CD4-positive, alpha-beta T cell treated with Interleukin-6 for 4 hours (primary cell): ENCODE data around the gene NANOS2.
"Not testable (repeated sequence)": the region's sequence is repeated elsewhere in the genome, so short reads cannot be mapped to it uniquely, and the experiment has no call there.

ENCODE experiments used
- DNase-seq: peaks from one replicate; pipeline ENCODE4 v3.0.0-alpha.2; 2020; ENCODE audit warnings: mixed read lengths

Gene NANOS2

DNA sequence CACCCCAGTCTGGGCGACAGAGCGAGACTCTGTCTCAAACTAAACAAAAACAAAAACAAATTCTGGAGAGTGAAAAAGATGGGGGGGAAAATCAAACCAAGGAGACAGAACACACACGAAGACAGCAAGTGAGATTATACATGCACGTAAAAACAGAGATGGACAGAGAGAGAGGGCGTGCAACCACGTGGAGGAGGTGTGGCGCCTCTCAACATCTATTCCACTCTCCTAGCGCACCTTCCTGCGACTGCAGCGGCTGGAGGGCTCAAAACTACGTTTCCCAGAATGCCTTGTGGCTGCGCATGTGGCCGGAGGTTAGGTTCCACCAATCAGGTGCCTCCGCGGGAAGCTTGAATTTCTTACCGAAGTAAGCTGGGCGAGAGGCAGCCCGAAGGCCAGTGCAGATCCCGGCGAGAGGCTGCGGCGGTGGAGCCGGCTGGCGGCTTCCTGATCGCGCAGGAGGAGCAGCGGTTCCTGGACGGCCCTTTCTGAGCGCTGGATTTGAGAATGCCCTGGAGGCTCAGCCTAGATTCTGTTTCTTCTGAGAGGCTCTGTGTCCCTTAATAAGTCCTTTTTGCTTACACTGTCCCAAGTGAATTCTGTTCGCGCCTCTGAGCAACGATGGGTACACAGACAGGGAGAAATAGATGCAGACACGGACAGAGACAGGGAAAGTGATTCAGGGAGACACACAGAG, 13.1 kb upstream of the NANOS2 start:
- DNase-seq, result peak; percentile 93

DNA sequence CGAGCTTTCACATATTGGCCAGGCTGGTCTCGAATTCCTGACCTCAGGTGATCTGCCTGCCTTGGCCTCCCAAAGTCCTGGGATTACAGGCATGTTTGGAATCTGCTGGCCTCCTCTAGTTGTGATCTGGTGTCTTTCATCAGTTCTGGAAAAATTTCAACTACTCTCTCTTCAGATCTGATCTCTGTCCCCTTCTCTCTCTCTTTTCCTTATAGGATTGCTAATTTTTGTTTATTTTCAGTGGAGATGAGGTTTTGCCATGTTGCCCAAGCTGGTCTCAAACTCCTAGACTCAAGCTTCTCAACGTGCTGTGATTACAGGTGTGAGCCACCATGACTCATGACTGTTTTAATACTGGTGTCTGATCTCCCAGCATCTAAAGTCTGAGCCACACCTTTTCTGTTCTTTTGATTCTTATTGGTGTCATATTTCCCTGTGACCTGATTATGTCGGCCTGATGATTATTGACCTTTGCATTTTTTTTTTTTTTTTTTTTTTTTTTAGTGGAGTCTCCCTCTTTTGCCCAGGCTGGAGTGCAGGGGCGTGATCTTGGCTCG, 10.4 kb upstream of the NANOS2 start:
- DNase-seq, result no peak

DNA sequence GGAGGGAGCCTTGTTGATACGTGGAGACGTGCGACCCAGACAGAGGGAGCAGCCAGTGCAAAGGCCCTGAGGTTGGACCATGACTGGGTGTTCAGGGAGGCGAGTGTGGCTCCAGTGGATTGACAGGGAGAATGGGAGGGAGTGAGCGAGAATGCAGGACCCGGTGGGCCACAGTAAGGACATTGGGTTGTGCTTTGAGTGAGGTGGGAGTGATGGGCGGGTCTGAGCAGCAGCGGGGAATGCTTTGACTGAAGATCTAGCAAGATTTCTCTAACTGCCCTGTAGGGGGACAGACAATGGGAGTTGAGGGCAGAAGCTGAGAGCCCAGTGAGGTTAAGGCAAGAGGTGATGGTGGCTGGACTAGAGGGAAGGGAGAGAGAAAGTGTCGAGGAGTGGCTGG, 7.7 kb upstream of the NANOS2 start:
- no peak for DNase-seq

DNA sequence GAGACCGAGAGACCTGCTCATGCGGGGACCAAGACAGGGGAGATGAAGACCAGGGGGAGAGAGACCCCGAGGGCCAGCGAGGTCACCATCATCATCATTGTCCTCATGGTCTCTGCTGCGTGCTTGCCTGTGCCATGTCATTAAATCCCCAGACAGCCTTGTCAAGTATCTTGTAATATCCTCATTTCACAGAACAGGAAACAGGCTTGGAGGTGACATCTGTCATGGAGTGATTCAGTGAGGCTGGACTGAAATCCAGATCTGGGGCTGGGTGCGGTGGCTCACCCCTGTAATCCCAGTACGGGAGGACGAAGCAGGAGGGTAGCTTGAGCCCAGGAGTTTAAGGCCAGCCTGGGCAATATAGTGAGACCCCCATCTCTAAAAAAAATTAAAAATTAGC, 5.9 kb upstream of the NANOS2 start:
- no peak for DNase-seq

DNA sequence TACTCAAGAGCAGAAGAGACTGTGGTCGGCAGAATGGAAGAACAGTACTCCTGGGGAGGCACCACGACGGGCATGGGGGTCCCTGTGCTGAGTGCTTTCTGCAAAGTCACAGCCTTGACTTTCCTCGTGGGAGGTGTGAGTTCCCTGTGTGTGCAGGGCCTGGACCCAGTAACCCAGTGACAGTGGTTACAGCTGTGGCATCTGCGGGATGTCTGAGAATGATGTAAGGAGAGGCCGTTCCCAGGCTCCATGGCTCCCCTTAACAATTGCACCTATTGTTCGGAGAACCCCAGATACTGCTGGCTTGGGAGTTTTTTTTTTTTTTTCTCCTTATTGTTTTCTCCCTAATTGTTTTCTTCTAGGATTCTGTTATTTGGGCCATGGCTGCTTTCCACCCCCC, 5.1 kb upstream of the NANOS2 start:
- no peak for DNase-seq

DNA sequence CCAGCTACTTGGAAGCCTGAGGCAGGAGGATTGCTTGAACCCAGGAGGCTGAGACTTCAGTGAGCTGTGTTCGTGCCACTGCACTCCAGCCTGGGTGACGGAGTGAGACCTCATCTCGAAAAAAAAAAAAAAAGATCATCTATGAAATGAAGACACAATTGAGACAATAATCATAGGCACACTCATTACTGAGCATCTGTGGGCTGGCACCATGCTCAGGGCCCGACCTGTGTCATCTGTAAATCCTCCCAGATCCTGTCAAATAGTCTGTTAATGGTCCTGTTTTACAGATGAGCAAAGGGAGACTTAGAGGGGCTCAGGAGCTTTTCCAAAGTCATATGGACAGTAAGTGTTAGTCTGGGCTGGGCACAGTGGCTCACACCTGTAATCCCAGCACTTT, 4.1 kb upstream of the NANOS2 start:
- DNase-seq, result no peak

DNA sequence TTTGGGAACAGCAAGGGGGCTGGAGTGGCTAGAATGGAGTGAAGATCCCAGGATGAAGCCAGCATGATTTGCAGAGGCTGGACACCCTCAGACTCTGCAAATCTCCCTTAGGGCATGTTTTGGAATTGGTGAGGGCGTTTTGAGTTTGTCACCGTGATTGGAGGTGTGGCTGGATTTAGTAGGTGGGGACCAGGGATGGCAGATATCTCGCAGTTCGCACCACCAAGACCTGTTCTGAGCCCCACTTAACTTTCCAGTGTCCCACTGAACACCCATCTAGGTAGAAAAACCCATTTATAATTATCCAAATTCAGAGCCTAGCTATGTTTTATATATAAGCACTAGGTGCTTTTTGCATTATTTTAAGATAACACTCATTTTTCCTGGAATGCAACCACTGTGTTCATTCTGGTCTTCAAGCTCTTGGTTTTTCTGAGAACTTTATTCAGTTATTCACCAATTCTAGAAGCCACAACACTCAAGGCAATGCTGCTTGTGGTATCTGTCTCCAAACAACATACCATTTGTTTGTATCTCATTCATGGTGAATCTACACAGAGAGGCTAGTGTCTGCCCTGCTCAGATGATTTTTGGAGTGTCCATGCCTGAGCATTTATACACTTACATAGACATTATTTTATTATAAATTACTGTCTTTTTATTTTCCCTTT, 3.0 kb upstream of the NANOS2 start:
- DNase-seq, result no peak

DNA sequence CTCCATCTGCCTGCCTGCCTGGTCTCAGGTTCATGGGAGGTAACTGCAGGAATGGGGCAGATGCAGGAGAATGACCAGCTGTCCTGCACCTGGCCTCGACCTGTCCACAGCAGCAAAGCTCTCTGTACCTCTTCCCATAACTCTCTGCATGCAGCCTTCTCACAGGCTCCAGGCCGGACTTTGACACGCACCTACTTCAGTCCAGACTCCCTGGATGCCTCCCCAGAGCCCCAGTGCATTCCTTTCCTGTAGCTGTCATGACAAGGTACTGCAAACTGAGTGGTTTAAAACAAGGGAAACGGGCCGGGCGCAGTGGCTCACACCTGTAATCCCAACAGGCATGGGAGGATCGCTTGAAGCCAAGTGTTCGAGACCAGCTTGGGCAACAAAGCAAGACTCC, 3.3 kb downstream of the NANOS2 start:
- no peak for DNase-seq

DNA sequence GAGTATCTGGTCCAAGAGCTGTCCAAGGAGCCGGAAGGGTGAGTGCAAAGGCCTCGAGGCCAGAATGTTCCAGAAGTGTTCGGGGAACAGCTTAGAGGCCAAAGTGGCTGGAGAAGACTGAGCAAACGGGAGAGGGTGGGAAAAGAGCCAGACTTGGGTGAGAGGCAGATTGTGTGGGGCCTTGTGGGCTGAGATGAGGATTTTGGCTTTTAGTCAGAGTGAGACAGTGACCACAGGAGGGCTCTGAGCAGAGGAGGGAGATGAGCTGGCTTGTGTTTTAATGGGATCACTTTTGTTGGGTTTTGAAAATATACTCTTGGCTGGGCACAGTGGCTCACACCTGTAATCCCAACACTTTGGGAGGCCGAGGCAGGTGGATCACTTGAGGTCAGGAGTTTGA, 5.6 kb downstream of the NANOS2 start:
- DNase-seq, result no peak

DNA sequence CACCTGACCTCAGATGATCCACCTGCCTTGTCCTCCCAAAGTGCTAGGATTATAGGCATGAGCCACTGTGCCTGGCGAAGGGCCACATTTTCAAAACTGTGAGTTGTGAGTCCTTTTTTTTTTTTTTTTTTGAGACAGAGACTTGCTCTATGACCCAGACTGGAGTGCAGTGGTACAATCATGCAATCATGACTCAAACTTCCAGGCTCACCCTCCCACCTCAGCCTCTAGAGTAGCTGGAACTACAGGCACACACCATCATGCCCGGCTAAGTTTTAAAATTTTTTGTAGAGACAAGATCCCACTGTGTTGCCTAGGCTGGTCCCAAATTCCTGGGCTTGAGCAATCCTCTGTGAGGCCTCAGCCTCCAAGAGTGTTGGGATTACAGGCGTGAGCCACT, 8.4 kb downstream of the NANOS2 start:
- DNase-seq, result no peak

DNA sequence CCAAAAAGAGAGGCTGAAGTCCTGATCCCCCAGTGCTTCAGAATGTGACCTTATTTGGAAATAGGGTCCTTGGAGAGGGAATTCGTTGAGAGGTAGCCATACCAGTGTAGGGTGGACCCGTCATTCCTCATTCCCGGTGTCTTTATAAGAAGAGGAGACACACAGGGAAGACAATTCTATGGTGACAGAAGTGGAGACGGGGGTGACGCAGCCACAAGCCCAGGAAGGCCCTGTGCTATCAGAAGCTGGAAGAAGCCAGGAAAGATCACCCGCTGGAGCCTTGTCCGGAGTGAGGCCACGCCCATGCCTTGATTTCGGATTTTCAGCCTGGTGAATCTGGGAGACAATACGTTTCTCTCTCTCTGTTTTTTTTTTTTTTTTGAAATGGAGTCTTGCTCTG, 9.6 kb downstream of the NANOS2 start:
- DNase-seq, result no peak

DNA sequence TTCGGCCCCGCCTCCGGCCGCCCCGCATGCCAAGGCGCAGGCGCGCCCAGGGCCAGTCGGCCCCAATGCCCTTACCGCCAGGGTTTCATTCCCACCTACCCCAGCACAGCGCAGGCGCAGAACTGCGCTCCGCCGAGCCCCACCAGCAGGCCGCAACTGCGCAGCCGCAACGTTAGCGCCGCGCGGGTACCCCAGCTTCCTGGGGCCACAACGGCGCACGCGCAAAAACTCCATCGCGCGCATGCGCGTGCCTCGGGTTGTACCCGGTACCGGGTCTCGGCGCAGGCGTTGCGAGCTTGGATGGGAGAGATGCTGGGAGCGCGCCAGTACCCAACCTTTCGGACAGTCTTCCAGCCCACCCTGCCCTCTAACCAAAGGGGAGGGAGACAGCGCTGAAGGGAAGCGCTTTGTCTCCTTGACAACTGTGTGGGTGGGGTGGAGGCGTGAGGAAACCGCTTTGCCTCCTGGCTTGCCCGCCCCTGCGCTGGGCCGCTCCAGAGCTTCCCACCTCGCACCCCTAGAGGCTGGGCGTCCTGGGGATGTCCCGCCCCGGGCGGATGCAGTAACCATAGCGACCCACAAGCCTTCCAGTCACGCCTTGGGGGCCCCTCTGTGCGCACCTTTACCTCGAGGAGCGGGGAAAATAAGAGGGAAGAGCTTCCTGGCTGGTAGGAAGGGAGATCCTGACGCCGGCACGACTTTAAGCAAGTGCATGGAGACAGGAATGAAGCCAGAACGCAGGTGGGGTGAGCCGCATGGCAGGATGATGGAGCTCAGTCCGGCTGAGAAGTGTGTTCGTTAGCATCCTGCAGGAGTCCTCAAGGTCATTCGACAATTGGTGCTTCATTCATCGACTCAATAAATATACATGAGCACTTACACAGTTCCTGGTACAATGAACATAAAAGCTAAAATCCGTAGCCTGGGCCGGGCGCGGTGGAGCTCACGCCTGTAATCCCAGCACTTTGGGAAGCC, 11.6 kb downstream of the NANOS2 start:
- peak; percentile 99 for DNase-seq

DNA sequence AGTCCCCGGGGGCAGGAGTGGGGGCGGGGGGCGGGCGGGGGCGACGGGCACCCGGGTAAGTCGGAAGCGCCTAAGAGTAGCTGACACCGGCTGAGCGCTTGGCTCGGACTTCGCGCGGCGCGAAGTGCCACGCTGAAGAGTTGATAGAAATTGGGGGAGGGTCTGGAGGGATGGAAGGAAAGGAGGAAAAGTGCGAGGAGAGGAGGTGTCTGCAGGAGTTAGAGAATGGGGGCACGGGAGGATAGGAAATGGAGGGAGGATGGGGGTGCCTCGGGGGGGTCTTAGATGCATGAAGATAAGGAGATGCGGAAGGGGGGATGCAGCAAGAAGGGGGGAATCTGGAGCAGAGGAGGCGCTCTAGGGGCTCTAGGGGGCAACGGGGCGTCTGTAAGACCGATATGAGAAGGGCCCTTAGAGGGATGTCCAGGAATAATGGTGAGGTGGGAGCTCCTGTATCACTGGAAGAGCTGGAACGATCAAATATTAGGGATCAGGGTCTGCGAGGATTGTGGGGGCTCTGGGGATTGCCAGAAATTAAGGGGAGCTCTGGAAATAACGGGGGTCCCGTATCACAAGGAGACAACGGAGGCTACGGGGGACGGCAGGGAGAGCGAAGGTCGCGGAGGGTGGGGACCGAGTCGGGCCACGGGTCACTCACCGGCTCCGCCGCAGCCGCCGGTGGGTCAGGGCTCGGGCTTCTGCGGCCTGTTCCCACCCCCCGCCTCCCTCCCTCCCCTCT, 12.5 kb downstream of the NANOS2 start, which contains the start of gene MYPOP:
TSS of gene MYPOP (minus strand) at position 702 of the 739 bp plus-strand sequence. CDS start 840 bp downstream, outside the sequence.
- DNase-seq, result no peak

DNA sequence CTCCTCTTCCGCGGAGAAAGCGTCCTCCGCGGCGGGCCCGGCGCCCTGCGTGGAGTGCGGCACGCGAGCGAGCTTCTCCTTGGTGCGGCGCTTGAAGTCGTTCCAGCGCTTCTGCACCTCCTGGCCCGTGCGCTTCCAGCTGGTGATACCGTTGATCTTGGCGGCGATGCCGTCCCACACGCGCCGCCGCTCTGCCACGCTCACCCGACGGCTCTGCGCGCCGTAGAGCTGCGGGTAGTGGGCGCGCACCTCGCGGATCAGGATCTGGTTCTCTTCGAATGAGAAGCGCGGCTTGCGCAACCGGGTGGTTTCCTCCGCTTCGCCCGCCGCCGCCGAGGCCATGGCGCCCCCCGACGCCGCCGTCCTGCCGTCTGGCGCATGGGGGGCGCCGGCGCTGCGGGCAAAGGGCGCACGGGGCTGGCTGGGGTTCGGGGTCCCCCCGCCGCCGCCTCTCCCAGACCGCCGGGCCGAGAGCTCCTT, 13.1 kb downstream of the NANOS2 start:
- peak; percentile 31 for DNase-seq

DNA sequence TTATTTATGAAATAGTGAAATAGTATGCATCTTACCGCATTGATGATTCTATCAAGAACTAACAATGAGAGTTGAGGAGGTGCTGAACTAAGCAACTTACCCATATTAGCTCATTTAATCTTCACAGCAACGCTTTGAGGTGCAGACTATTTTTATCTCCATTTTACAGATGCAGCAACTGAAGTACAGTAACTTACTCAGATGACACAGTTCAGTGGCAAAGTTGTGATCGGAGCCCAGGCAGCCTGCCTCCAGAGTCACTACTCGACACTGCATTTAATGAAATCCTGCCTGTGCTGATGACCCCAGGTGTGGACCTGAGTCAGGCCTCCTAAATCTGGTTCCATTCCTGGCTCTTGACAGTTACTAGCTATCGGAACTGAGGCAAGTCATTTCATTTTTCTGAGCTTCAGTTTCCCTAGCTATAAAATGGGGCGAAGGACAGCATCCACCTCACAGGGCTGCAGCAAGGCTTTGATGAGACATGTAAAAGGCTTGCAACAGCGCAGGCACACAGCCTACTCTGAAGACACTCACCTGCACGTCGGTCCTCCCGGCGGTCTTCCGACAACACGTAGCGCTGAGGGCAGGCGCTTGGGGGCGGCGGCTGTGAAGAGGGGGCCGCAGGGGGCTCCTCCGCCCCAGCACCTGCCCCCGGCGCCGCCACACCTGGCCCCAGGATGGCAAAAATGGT, 13.7 kb downstream of the NANOS2 start:
- no peak for DNase-seq

DNA sequence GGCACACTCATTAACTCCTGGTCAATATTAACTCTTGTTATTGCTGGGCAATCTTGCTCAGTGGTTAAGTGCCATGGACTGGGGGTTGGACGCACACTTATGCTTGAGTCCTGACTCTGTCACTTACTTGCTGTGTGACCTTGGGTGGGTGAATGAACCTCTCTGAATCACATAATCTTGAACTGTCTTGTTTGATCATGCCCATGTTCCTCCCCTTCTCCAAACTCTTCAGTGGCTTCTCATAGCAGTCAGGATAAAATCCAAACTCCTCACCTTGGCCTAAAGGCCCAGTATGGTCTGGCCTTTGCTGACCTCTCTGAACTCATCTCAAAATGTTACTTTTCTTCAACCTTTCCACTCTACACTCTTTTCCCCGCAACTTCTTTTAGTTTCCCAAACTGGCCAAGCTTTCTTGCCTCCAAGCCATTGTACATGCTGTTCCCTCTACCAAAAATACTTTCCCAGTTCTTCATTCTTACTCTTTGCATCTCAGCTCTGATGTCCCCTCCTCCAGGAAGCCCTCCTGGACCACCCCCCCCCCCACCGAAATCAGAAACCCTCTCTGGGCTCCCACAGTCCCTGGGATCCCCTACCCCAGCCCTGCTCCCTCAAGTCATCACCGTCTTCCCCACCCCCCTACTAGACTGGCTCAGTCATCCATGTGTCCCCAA, 14.5 kb downstream of the NANOS2 start:
- no peak for DNase-seq

DNA sequence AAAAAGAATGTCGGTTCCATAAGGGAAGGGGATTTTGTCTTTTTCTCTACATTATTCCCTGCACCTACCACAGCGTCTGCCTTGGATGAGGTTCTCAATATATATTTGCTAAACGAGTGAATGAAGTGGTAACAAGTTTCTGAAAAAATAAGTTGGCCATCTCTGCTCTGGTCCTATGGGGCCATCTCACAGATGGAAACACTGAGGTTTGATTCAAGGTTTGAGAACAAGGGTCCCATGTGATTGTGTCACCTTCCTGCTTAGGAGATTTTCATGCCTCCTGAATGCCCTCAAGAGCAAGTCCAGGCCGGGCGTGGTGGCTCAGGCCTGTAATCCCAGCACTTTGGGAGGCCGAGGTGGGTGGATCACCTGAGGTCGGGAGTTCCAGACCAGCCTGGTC, 15.3 kb downstream of the NANOS2 start:
- no peak for DNase-seq

DNA sequence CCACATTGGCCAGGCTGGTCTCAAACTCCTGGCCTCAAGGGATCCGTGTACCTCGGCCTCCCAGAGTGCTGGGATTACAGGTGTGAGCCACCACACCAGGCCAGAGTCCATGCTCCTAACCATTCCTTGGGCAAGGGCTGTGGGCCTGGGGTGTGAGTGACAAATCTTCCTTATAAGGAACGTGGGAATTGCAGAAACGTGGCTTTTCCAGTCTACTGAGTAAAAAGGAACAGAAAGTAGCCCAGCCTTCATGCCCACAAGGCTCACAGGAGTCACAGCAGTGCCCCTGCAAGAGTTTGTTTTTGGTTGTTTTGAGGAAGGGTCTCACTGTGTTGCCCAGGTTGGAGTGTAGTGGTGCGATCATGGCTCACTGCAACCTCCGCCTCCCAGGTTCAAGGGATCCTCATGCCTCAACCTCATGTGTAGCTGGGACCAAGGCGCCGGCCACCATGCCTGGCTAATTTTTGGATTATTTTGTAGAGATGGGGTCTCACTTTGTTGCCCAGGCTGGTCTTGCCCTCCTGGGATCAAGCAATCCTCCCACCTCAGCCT, 17.2 kb downstream of the NANOS2 start:
- no peak for DNase-seq

DNA sequence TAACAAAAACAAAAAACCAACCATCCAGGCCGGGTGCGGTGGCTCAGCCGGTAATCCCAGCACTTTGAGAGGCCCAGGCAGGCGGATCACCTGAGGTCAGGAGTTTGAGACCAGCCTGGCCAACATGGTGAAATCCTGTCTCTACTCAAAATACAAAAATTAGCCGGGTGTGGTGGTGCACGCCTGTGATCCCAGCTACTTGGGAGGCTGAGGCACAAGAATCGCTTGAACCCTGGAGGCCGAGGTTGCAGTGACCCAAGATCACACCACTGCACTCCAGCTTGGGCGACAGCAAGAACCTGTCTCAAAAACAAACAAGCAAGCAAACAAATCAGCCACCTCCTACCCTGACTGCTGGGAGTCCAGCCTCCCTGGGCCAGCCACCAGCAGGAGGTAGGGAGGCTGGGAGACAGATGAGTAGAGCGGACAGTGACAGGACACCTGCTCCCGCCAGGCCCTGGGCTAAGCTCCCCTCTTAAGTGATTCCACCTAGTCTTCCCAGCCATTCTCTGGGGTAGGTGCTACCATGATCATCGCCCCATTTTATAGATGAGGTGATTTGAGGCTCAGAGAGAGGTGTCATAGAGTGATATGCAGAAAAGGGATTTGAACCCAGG, 18.5 kb downstream of the NANOS2 start:
- not testable (repeated sequence) for DNase-seq

DNA sequence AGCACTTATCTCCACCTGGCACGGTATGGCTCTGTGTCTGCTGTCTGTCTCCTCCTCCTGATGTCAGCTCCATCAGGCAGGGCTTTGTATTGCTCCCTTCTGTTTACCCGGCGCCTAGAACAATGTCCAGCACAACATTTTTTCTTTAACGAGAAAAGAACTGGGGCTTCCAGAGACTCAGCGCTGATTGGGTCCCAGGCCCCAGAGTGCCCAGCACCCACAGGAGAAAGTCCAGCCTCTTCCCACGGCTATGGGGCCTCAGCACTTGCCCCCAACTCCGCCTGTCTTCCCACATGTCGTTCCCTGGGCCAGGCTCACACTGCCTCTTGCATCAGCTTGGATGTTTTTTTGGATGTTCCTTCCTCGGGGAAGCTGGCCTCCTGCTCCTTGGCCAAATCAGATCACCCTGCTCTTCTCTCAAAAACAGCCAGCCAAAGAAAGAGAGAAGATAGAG, 19.0 kb downstream of the NANOS2 start:
- no peak for DNase-seq
